Measurements from ENCODE around the gene ZNF683.
"Not testable (repeated sequence)": the region's sequence is repeated elsewhere in the genome, so short reads cannot be mapped to it uniquely, and the experiment has no call there.

ZNF683 gene

DNA sequence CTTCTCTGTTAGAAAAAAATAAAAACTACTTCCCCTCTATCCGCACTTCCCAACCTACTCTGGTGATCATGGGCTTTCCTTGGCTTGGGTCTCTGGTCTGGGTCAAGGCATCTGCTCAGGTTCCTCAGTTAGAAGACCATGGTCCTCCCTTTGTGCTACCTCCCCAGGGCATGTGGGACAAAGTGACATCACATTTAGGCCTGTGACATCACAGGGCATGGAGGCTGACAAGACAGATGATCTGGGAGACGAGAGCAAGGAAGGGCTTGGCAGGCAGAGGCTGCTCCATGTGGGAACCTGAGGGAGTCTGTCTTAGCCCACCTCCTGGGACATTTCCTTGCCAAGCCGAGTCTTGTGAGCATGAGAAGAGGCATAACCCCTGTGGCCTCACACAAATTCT lies at the start of gene ZNF683:
Gene ZNF683, minus strand, starts transcription at position 140 of the 400 bp plus-strand sequence. CDS start 4,179 bp downstream, outside the sequence.
- DNase-seq (ENCODE audit: low read depth); H3K4me3 ChIP-seq (ENCODE audit: low read length): not testable (repeated sequence)

DNA sequence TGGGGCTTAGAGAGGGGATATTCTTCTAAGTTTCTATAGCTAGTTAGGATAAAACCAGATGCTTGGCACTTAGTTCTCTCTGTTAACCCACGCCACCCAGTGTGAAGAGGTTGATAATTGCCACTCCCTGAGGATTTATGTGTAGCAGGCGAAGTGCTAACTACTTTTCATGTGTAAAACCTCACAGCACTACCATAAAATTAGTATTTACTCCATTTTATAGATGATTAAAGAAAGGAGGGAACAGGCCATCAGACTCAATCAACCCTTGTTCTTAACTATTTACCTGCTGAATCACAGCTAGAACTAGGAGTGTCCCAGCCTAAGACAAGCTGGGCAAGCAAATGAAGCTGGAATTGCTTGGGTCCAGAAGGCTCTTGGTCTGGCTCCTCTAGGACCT lies 46.9 kb upstream of the ZNF683 start:
- no peak for DNase-seq (ENCODE audit: low read depth)
- TF ChIP-seq, protein P1, sequence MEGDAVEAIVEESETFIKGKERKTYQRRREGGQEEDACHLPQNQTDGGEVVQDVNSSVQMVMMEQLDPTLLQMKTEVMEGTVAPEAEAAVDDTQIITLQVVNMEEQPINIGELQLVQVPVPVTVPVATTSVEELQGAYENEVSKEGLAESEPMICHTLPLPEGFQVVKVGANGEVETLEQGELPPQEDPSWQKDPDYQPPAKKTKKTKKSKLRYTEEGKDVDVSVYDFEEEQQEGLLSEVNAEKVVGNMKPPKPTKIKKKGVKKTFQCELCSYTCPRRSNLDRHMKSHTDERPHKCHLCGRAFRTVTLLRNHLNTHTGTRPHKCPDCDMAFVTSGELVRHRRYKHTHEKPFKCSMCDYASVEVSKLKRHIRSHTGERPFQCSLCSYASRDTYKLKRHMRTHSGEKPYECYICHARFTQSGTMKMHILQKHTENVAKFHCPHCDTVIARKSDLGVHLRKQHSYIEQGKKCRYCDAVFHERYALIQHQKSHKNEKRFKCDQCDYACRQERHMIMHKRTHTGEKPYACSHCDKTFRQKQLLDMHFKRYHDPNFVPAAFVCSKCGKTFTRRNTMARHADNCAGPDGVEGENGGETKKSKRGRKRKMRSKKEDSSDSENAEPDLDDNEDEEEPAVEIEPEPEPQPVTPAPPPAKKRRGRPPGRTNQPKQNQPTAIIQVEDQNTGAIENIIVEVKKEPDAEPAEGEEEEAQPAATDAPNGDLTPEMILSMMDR (IDR thresholded peaks at IDR 0.05; ENCODE audit: insufficient read depth, low read depth, low read length, missing control alignments), result no peak

DNA sequence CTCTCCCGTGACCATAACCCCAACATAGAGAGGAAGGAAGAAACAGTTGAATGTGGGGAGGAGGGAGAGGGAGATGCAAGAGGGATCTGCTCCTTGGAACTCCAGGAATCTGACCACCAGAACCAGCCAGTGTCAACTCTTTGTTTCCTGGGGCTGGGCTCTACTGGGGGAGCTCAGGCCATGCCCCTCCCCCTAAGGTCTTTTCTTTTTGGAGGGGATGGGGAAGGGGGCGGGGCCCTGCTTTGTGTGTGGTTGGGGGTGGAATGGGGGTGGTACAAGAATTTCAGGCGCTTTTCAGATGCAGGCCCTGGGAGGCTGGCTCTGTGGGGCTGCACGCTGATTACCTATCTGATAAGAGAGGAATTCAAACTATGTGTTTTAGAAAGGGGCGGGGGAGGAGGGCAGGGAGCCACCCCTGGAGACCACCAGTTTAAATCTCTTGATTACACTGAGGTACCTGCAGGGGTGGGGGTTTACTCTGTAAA lies 46.4 kb upstream of the ZNF683 start:
- DNase-seq (ENCODE audit: low read depth), result no peak
- no peak overlapping the region for H3K4me3 ChIP-seq (ENCODE audit: low read length)

More for the DNA sequence above, 46.9 kb upstream of the ZNF683 start:
- no peak overlapping the region for H3K4me3 ChIP-seq (ENCODE audit: low read length)

DNA sequence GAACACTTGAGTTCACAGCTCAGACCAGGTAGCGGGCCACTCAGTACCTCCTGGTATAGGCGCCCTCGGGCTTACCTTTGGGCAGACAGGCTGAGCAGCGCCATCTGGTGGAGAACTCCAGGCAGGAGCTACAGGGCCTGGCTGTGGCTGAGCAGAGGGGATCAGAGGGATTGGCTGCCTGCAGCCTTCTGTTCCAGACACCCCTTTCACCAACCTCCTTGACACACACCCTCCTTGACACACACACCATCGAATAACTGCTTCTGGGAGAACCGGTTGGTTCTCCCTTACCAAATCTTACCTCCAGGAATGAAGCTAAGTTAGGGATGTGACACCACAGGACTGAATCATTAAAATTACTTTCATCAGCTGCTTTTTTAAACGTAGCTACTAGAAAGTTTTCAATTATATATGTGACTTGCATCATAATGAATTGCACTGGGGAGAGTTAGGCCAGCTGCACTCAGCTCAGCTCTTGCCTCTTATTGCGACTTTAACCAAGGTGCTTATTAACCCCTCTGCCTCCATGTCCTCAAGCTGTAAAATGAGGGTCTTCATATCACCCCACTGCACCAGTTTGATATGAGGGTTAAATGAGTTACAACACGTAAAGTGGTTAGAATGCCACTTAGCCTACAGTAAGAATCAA lies 44.7 kb upstream of the ZNF683 start:
- DNase-seq (ENCODE audit: low read depth), result peak; percentile 97
- TF ChIP-seq, protein P1 (IDR thresholded peaks at IDR 0.05; ENCODE audit: insufficient read depth, low read depth, low read length, missing control alignments), result peak; percentile 93
- H3K4me3 ChIP-seq (ENCODE audit: low read length), result no peak overlapping the region

More for the DNA sequence above, 46.4 kb upstream of the ZNF683 start:
- TF ChIP-seq, protein P1 (IDR thresholded peaks at IDR 0.05; ENCODE audit: insufficient read depth, low read depth, low read length, missing control alignments), result no peak

DNA sequence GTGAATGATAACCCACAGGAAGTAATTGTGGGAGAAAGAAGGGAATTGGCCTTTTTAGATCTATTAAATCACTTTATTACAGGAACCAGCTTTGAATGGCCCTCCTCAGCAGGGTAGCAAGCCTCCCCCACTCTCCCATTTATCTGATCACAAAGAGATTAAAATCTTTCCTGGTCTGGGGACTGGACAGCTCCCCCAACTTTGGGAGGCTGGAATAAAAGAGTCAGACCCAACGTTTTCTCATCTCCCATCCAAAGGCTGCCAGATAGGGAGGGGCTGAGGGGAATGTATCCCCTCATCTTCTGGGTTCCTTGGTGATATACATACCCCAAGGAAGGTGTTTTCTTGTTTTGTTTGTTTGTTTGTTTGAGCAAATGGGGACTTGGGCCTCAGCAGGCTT lies 40.5 kb upstream of the ZNF683 start:
- H3K4me3 ChIP-seq (ENCODE audit: low read length), result no peak overlapping the region
- TF ChIP-seq, protein P1 (IDR thresholded peaks at IDR 0.05; ENCODE audit: insufficient read depth, low read depth, low read length, missing control alignments), result no peak
- no peak for DNase-seq (ENCODE audit: low read depth)

DNA sequence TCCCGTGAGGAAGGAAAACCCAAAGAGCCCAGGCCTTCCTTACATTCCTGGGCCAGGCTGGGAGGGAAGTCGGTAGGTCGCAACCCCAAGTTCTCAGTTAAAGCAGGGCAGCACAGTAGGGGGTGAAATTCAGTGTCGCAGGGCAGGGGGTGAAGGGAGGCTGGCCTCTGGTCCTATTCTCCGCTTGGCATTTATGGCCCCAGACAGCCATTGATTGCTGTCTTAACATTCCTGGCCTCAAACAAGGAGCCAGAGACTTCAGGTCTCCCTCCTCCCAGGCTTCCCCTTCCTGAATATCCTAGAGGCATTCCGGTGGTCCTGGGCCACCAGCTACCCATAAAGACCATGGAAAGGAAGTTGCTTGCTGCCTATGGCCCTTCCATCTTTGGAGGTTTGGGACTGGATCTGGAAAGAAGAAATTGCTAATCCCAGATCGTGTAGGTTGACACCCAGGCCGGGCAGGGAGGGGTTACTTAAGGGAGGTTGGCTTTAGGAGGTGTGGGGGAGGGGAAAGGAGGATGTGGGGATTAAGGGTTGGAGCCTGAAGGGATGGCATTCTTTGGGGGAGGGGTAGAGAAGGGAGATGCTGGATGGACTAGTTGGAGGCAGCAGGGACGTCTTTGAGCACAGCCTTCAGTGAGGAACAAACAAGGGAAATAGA lies 39.8 kb upstream of the ZNF683 start:
- H3K4me3 ChIP-seq (ENCODE audit: low read length), result no peak overlapping the region
- TF ChIP-seq, protein P1 (IDR thresholded peaks at IDR 0.05; ENCODE audit: insufficient read depth, low read depth, low read length, missing control alignments), result no peak
- no peak for DNase-seq (ENCODE audit: low read depth)

DNA sequence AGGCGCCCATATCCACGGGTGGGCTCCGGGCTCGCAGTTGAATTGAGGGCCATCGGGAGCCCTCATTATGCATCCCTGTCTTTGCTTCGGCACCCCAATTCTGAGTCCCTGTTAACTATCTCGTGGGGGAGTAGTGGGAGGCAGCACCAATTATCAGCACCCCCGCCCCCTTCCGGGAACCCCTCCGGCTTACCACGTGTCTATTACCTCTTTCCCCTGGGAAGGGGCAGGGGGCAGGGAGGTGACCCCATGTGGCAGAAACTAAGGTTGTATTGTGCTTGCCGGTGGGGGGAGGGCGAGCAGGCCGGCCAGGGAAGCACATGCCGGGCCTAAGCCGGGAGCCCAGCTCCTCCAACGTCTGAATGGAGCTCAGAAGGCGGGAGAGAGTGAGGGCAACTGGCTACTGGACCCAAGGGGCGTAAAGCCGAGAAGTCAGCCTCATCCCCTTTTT lies 39.1 kb upstream of the ZNF683 start:
- no peak overlapping the region for H3K4me3 ChIP-seq (ENCODE audit: low read length)
- TF ChIP-seq, protein P1 (IDR thresholded peaks at IDR 0.05; ENCODE audit: insufficient read depth, low read depth, low read length, missing control alignments), result no peak
- no peak for DNase-seq (ENCODE audit: low read depth)
